ELR (cell line): ENCODE results near the gene GRHPR.

Source experiments
- DNase-seq: peaks from one replicate; pipeline ENCODE4 v3.0.0-alpha.2; 2015; ENCODE audit warnings: low read depth

GRHPR gene

GRCh38 chr9:37485389-37486255, 63.1 kb downstream of the GRHPR start, which contains the start of gene POLR1E:
Gene POLR1E (plus strand): TSS chr9:37485948. CDS start chr9:37486048, 100 bp downstream.
- DNase-seq: peak; percentile 97

DNA sequence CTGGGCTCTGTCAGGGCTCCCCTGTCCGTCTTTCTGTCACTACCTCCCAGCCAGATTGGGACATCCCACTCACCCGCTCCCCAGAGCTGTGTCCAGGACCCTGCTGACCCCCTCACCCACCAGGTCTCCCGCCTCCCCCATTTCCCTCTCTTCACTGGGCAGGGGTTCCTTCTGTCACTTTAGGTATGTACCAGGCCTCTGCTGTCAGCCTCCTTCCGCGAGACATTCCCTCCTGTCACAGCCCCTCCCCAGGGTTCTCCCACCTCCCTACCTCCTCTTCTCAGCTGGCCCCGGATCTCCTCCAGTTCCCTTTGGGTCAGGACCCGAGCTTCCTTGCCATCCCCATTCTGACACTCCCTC, 63.7 kb downstream of the GRHPR start:
- DNase-seq: no peak
